H9 (cell line): ENCODE data around the gene TMEM222. TPM values are rescaled to one million over a fixed set of nuclear protein-coding genes. Genes with fewer than 3 reads are reported as not detected.

Source experiments
- DNase-seq: peaks from one replicate; pipeline ENCODE4 v3.0.0-alpha.2; 2017
- H2AFZ ChIP-seq: one replicate; pipeline ENCODE4 v1.6.1; 2013; ENCODE audit warnings: mild to moderate bottlenecking, low read length, control low read depth, moderate library complexity
- H2AK5ac ChIP-seq: 2 replicates; pipeline ENCODE4 v1.6.1; 2013; ENCODE audit warnings: low read length, control low read depth, mixed read lengths; ENCODE audit not compliant: insufficient read length
- H2BK120ac ChIP-seq: one replicate; pipeline ENCODE4 v1.6.1; 2013; ENCODE audit warnings: low read depth, mild to moderate bottlenecking, low read length, control low read depth, inconsistent platforms; ENCODE audit not compliant: poor library complexity, severe bottlenecking
- H2BK12ac ChIP-seq: 2 replicates; pipeline ENCODE4 v1.6.1; 2013; ENCODE audit warnings: low read length, control low read depth, mixed read lengths, low read depth; ENCODE audit not compliant: insufficient read length
- H2BK15ac ChIP-seq: 2 replicates; pipeline ENCODE4 v1.6.1; 2013; ENCODE audit warnings: low read depth, low read length, control low read depth
- H2BK20ac ChIP-seq: one replicate; pipeline ENCODE4 v1.6.1; 2013; ENCODE audit warnings: low read depth, mild to moderate bottlenecking, low read length, control low read depth, inconsistent platforms; ENCODE audit not compliant: poor library complexity, severe bottlenecking
- H2BK5ac ChIP-seq: 2 replicates; pipeline ENCODE4 v1.6.1; 2013; ENCODE audit warnings: low read length, control low read depth, mixed read lengths; ENCODE audit not compliant: insufficient read length
- H3K14ac ChIP-seq: 2 replicates; pipeline ENCODE4 v1.6.1; 2013; ENCODE audit warnings: low read length, control low read depth; ENCODE audit not compliant: insufficient read depth
- H3K18ac ChIP-seq: 2 replicates; pipeline ENCODE4 v1.6.1; 2013; ENCODE audit warnings: low read depth, mild to moderate bottlenecking, mixed read lengths, low read length, control low read depth; ENCODE audit not compliant: insufficient read length
- H3K23ac ChIP-seq: 2 replicates; pipeline ENCODE4 v1.6.1; 2013; ENCODE audit warnings: low read length, control low read depth, mixed read lengths, low read depth; ENCODE audit not compliant: insufficient read length
- H3K23me2 ChIP-seq: 2 replicates; pipeline ENCODE4 v1.6.1; 2013; ENCODE audit warnings: low read depth, mild to moderate bottlenecking, mixed read lengths, low read length, control low read depth; ENCODE audit not compliant: insufficient read length, poor library complexity, severe bottlenecking
- H3K27ac ChIP-seq: 2 replicates; pipeline ENCODE4 v1.5.1; 2013; ENCODE audit warnings: low read length, control low read depth, mixed read lengths, low read depth; ENCODE audit not compliant: insufficient read length
- H3K27me3 ChIP-seq: 2 replicates; pipeline ENCODE4 v1.6.1; 2013; ENCODE audit warnings: low read length, control low read depth, inconsistent platforms; ENCODE audit not compliant: insufficient read depth
- H3K4ac ChIP-seq: 2 replicates; pipeline ENCODE4 v1.6.1; 2013; ENCODE audit warnings: low read depth, mild to moderate bottlenecking, control low read depth, inconsistent platforms, low read length, moderate library complexity
- H3K4me1 ChIP-seq: 2 replicates; pipeline ENCODE4 v1.6.1; 2013; ENCODE audit warnings: low read length, control low read depth, inconsistent platforms; ENCODE audit not compliant: insufficient read depth
- H3K4me2 ChIP-seq: 2 replicates; pipeline ENCODE4 v1.6.1; 2013; ENCODE audit warnings: low read length, control low read depth, mixed read lengths; ENCODE audit not compliant: insufficient read length, insufficient read depth
- H3K56ac ChIP-seq: 2 replicates; pipeline ENCODE4 v1.6.1; 2013; ENCODE audit warnings: low read depth, mild to moderate bottlenecking, mixed read lengths, low read length, control low read depth; ENCODE audit not compliant: insufficient read length
- H3K79me1 ChIP-seq: 2 replicates; pipeline ENCODE4 v1.6.1; 2013; ENCODE audit warnings: low read depth, mild to moderate bottlenecking, moderate library complexity, low read length, control low read depth, inconsistent platforms; ENCODE audit not compliant: insufficient read depth, poor library complexity, severe bottlenecking
- H3K79me2 ChIP-seq: 2 replicates; pipeline ENCODE4 v1.6.1; 2013; ENCODE audit warnings: low read length, control low read depth, inconsistent platforms; ENCODE audit not compliant: insufficient read depth
- H3K9ac ChIP-seq: 2 replicates; pipeline ENCODE4 v1.6.1; 2013; ENCODE audit warnings: low read length, control low read depth, mixed read lengths; ENCODE audit not compliant: insufficient read length; ENCODE audit errors: extremely low read depth
- H3K9me3 ChIP-seq: one replicate; pipeline ENCODE4 v1.6.1; 2013; ENCODE audit warnings: low read depth, low read length, inconsistent platforms; ENCODE audit not compliant: control insufficient read depth
- H3T11ph ChIP-seq: one replicate; pipeline ENCODE4 v1.6.1; 2013; ENCODE audit warnings: mild to moderate bottlenecking, low read length, control low read depth, inconsistent platforms
- H4K20me1 ChIP-seq: one replicate; pipeline ENCODE4 v1.6.1; 2013; ENCODE audit not compliant: control insufficient read depth, insufficient read length, insufficient read depth
- H4K5ac ChIP-seq: 2 replicates; pipeline ENCODE4 v1.6.1; 2013; ENCODE audit warnings: low read depth, mild to moderate bottlenecking, mixed read lengths, low read length, control low read depth; ENCODE audit not compliant: insufficient read length
- H4K8ac ChIP-seq: replicated peaks from 2 replicates; pipeline ENCODE4 v1.6.1; 2013; ENCODE audit warnings: low read length, control low read depth, mixed read lengths, low read depth; ENCODE audit not compliant: insufficient read length
- H4K91ac ChIP-seq: 2 replicates; pipeline ENCODE4 v1.6.1; 2013; ENCODE audit warnings: low read depth, mild to moderate bottlenecking, moderate library complexity, mixed read lengths, low read length, control low read depth; ENCODE audit not compliant: insufficient read length
- H3K27ac Mint-ChIP-seq, 3 experiments: 2 replicates in 2 of 3; 3 replicates in 1 of 3; pipeline ENCODE4 v1.8.0; 2020 to 2021; ENCODE audit warnings: mixed read lengths in 3 of 3, mild to moderate bottlenecking in 1 of 3, moderate library complexity in 1 of 3
- H3K27me3 Mint-ChIP-seq: 2 replicates; pipeline ENCODE4 v1.8.0; 2021; ENCODE audit warnings: low read depth, mild to moderate bottlenecking, moderate library complexity, mixed read lengths
- H3K36me3 Mint-ChIP-seq, 3 experiments: 2 replicates in 2 of 3; 3 replicates in 1 of 3; pipeline ENCODE4 v1.8.0; 2020 to 2021; ENCODE audit warnings: low read depth in 3 of 3, mixed read lengths in 3 of 3; ENCODE audit not compliant: insufficient read depth in 1 of 3
- H3K4me1 Mint-ChIP-seq, 2 experiments: 2 replicates each; pipeline ENCODE4 v1.8.0; 2020; ENCODE audit warnings: mixed read lengths in 2 of 2
- H3K4me3 Mint-ChIP-seq, 2 experiments: 2 replicates in 1 of 2; 3 replicates in 1 of 2; pipeline ENCODE4 v1.8.0; 2020 to 2021; ENCODE audit warnings: mild to moderate bottlenecking in 2 of 2, mixed read lengths in 2 of 2, moderate library complexity in 1 of 2
- H3K9me3 Mint-ChIP-seq, 2 experiments: 2 replicates in 1 of 2; 3 replicates in 1 of 2; pipeline ENCODE4 v1.8.0; 2020; ENCODE audit warnings: mild to moderate bottlenecking in 2 of 2, mixed read lengths in 2 of 2, moderate library complexity in 1 of 2
- WGBS: extraction: QIAGEN DNeasy Blood & Tissue Kit; methylation state at CpG from one replicate; pipeline ENCODE4 v1.1.7; 2013; ENCODE audit warnings: missing lambda C conversion rate, low lambda C conversion rate, mixed read lengths; ENCODE audit not compliant: insufficient read length; ENCODE audit errors: extremely low coverage; 5-methylcytosine and 5-hydroxymethylcytosine counted together
- total RNA-seq: library from RNA; stranded (reverse); gene quantifications from 2 replicates; pipeline ENCODE4 v1.2.1, GENCODE V29; 2021
- TF ChIP-seq, protein P1 (sequence below): fragments of 200-600 bp; sonication (generic); conservative IDR thresholded peaks from 3 replicates; pipeline ENCODE4 v1.8.0; 2021; ENCODE audit warnings: antibody characterized with exemption, mild to moderate bottlenecking

The TMEM222 gene
- total RNA-seq, 1 experiment from 2014 or later = 36.8 TPM

DNA sequence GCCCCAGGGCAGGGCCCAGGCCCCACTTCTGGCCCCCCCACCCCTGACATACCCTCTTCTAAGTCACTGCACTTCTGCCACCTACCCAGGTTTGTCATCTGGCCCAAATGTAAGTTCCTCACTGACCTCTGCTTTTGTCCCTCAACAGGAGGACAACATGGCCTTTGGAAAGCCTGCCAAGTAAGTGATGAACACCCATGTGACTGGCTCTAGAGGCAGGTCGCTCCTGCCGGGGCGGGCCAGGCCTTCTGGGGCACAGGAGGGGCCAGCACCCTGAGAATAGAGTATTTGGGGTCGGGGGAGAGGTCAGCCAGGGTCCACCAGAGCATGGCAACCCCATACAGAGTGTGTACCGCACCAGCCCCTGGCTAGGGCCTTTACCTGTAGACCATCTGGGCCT, 10.0 kb downstream of the TMEM222 start:
- no peak overlapping the region for H3K9ac ChIP-seq
- no peaks in the 10 kb centered on the region for H3K9me3 Mint-ChIP-seq
- TF ChIP-seq, protein P1, sequence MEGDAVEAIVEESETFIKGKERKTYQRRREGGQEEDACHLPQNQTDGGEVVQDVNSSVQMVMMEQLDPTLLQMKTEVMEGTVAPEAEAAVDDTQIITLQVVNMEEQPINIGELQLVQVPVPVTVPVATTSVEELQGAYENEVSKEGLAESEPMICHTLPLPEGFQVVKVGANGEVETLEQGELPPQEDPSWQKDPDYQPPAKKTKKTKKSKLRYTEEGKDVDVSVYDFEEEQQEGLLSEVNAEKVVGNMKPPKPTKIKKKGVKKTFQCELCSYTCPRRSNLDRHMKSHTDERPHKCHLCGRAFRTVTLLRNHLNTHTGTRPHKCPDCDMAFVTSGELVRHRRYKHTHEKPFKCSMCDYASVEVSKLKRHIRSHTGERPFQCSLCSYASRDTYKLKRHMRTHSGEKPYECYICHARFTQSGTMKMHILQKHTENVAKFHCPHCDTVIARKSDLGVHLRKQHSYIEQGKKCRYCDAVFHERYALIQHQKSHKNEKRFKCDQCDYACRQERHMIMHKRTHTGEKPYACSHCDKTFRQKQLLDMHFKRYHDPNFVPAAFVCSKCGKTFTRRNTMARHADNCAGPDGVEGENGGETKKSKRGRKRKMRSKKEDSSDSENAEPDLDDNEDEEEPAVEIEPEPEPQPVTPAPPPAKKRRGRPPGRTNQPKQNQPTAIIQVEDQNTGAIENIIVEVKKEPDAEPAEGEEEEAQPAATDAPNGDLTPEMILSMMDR = no peak

More for the DNA sequence above, 10.0 kb downstream of the TMEM222 start:
- no peak overlapping the region for H2BK12ac ChIP-seq
- H2AFZ ChIP-seq = no peak overlapping the region
- no peak overlapping the region for H2BK15ac ChIP-seq
- no peak overlapping the region for H3K23ac ChIP-seq
- Mint-ChIP-seq H3K27ac (no peak overlapping the region), H3K27me3 (no peaks in the 10 kb centered on the region), H3K4me3 (no peak overlapping the region), H3K4me1 (no peaks in the 10 kb centered on the region), H3K36me3 (peaks cover 25 to 58% (median 48%) of the 10 kb centered on the region in 3 experiments; a peak in 6 of 7 replicates)
- H4K91ac ChIP-seq = no peak overlapping the region
- no CpG with 5 or more reads among the region's 5 CpGs for WGBS
- H3K56ac ChIP-seq = no peak overlapping the region
- no peak overlapping the region for H3K4me2 ChIP-seq
- H3T11ph ChIP-seq = no peak overlapping the region
- H3K27me3 ChIP-seq = no peaks in the 10 kb centered on the region
- H2AK5ac ChIP-seq = no peak overlapping the region
- peaks cover 2% of the 10 kb centered on the region; the same call in 1 of the 2 replicates for H3K79me2 ChIP-seq
- DNase-seq = no peak
- H4K5ac ChIP-seq = no peak overlapping the region
- H4K8ac ChIP-seq = no peak overlapping the region
- H2BK120ac ChIP-seq = no peak overlapping the region
- no peak overlapping the region for H3K14ac ChIP-seq
- H3K23me2 ChIP-seq = no peaks in the 10 kb centered on the region
- no peak overlapping the region for H3K27ac ChIP-seq
- no peaks in the 10 kb centered on the region for H4K20me1 ChIP-seq
- no peaks in the 10 kb centered on the region for H3K9me3 ChIP-seq
- H3K4ac ChIP-seq = no peak overlapping the region
- no peaks in the 10 kb centered on the region for H3K4me1 ChIP-seq
- H3K18ac ChIP-seq = no peak overlapping the region
- H2BK20ac ChIP-seq = no peak overlapping the region
- H2BK5ac ChIP-seq = no peak overlapping the region
- peaks cover 3% of the 10 kb centered on the region for H3K79me1 ChIP-seq
